ENCODE data around the gene WNT4. TPM values are rescaled to one million over a fixed set of nuclear protein-coding genes. Genes with fewer than 3 reads are reported as not detected.
A peak's percentile ranks its signal among the peaks of the same experiment; 100 is the strongest.

Gene WNT4
- 10 to 100 TPM in 3 of 4 donors, 1 to 10 TPM in 1; 9.4 to 18.8 (median 14.5) TPM for total RNA-seq

GRCh38 chr1:22143065-22144033 lies at the start of gene WNT4:
TSS of gene WNT4 (minus strand) at chr1:22143097. CDS start at chr1:22142922, 175 bp downstream.
- 8 to 9% methylated on average over 11 to 17 of the region's 106 CpGs for WGBS, 2 donors
- DNase-seq (ENCODE audit: low spot score in 2 of 2): no peak
- TF ChIP-seq, protein P1, sequence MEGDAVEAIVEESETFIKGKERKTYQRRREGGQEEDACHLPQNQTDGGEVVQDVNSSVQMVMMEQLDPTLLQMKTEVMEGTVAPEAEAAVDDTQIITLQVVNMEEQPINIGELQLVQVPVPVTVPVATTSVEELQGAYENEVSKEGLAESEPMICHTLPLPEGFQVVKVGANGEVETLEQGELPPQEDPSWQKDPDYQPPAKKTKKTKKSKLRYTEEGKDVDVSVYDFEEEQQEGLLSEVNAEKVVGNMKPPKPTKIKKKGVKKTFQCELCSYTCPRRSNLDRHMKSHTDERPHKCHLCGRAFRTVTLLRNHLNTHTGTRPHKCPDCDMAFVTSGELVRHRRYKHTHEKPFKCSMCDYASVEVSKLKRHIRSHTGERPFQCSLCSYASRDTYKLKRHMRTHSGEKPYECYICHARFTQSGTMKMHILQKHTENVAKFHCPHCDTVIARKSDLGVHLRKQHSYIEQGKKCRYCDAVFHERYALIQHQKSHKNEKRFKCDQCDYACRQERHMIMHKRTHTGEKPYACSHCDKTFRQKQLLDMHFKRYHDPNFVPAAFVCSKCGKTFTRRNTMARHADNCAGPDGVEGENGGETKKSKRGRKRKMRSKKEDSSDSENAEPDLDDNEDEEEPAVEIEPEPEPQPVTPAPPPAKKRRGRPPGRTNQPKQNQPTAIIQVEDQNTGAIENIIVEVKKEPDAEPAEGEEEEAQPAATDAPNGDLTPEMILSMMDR (IDR thresholded peaks at IDR 0.05): no peak
- no peak for TF ChIP-seq POLR2A (IDR thresholded peaks at IDR 0.05)
- peak within 1 kb of the TSS; percentile 27 for H3K4me3 ChIP-seq (ENCODE audit: low read depth, poor library complexity, severe bottlenecking)
- intact Hi-C loops (cut with DNase I; ENCODE audit: low total_unique reads): no loop called here

GRCh38 chr1:22190731-22191130 lies 47.8 kb upstream of the WNT4 start:
- WGBS, 2 donors: 92 to 98% methylated on average over 3 of the region's 3 CpGs
- intact Hi-C loops (cut with DNase I; ENCODE audit: low total_unique reads): no loop called here
- no peak overlapping the region for H3K4me3 ChIP-seq (ENCODE audit: low read depth, poor library complexity, severe bottlenecking)
- TF ChIP-seq, protein P1 (IDR thresholded peaks at IDR 0.05): no peak
- no peak for TF ChIP-seq POLR2A (IDR thresholded peaks at IDR 0.05)
- DNase-seq (ENCODE audit: low spot score in 2 of 2): no peak

DNA sequence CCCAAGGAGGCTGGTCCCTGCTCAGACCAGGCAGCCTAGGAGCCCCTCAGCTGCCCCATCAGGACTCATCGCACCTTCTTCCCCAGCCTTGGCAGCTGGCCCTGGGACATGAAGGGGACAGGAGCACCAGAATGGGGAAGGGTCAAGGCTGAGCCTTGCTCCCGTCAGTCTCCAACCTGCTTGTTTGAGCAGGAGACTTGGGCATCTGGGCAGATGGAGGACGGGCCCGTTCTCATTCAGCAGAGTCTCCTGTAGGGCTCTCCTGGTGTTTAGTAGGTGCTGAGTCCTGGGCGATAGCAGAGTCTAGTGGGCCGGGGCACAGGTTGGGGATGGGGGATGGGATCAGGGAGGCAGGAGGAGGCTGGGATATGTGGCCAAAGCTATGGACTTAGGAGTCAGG lies 47.4 kb upstream of the WNT4 start:
- no peak for TF ChIP-seq POLR2A (IDR thresholded peaks at IDR 0.05)
- TF ChIP-seq, protein P1 (IDR thresholded peaks at IDR 0.05): no peak
- 85 to 98% methylated on average over 6 of the region's 6 CpGs for WGBS, 2 donors
- intact Hi-C loops (cut with DNase I; ENCODE audit: low total_unique reads): no loop called here
- DNase-seq (ENCODE audit: low spot score in 2 of 2): no peak
- no peak overlapping the region for H3K4me3 ChIP-seq (ENCODE audit: low read depth, poor library complexity, severe bottlenecking)

GRCh38 chr1:22189619-22190018 lies 46.7 kb upstream of the WNT4 start:
- no peak overlapping the region for H3K4me3 ChIP-seq (ENCODE audit: low read depth, poor library complexity, severe bottlenecking)
- DNase-seq (ENCODE audit: low spot score in 2 of 2): no peak
- no peak for TF ChIP-seq POLR2A (IDR thresholded peaks at IDR 0.05)
- TF ChIP-seq, protein P1 (IDR thresholded peaks at IDR 0.05): no peak
- intact Hi-C loops (cut with DNase I; ENCODE audit: low total_unique reads): no loop called here
- WGBS, 2 donors: 79 to 92% methylated on average over 4 of the region's 4 CpGs

DNA sequence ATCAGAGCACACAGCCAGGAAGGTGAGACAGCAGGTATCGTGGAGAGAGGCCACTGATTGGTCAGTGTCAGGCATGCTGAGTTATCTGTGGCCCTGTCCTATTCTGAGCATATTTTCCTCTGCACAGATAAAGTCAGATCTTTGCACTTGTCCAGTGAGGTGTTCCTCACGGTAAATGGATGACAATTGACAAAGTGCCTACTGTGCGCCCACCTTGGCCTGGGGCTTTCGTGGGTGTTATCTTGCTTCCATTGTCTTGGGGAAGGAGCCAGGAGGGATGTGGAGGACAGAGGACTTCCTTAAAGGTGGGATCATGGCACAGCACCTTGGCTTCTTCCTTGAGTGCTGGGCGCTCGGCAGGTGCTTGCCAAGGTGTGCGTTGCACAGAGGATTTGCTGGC lies 46.0 kb upstream of the WNT4 start:
- no peak overlapping the region for H3K4me3 ChIP-seq (ENCODE audit: low read depth, poor library complexity, severe bottlenecking)
- intact Hi-C loops (cut with DNase I; ENCODE audit: low total_unique reads): no loop called here
- DNase-seq (ENCODE audit: low spot score in 2 of 2): no peak
- WGBS, 2 donors: 88% methylated on average over 7 of the region's 7 CpGs
- TF ChIP-seq POLR2A (IDR thresholded peaks at IDR 0.05): no peak
- TF ChIP-seq, protein P1 (IDR thresholded peaks at IDR 0.05): no peak
